Skeletal muscle tissue (tissue), 4 donors: ENCODE results near the gene LPCAT2. TPM values are rescaled to one million over a fixed set of nuclear protein-coding genes. Genes with fewer than 3 reads are reported as not detected.

Source experiments
- H3K27ac ChIP-seq: one replicate; pipeline ENCODE4 v1.7.0; 2013; ENCODE audit warnings: mild to moderate bottlenecking, low read depth, low read length, inconsistent platforms
- H3K27me3 ChIP-seq, 3 donors: one replicate each; pipeline ENCODE4 v1.7.0; 2013; ENCODE audit warnings: low read length in 3 of 3; ENCODE audit not compliant: control insufficient read depth in 3 of 3, insufficient read depth in 3 of 3
- H3K36me3 ChIP-seq, 3 donors: one replicate each; pipeline ENCODE4 v1.7.0; 2013; ENCODE audit warnings: low read length in 3 of 3; ENCODE audit not compliant: control insufficient read depth in 3 of 3, insufficient read depth in 3 of 3
- H3K4me1 ChIP-seq, 3 donors: one replicate each; pipeline ENCODE4 v1.7.0; 2013; ENCODE audit warnings: low read length in 3 of 3, mild to moderate bottlenecking in 3 of 3; ENCODE audit not compliant: control insufficient read depth in 3 of 3, insufficient read depth in 3 of 3
- H3K4me3 ChIP-seq, 3 donors: one replicate each; pipeline ENCODE4 v1.7.0; 2013; ENCODE audit warnings: low read length in 3 of 3
- H3K9ac ChIP-seq, 3 donors: one replicate each; pipeline ENCODE4 v1.7.0; 2013; ENCODE audit warnings: low read length in 3 of 3, mild to moderate bottlenecking in 3 of 3, moderate library complexity in 2 of 3, low read depth in 1 of 3
- H3K9me3 ChIP-seq, 3 donors: one replicate each; pipeline ENCODE4 v1.7.0; 2013; ENCODE audit warnings: low read length in 3 of 3; ENCODE audit not compliant: control insufficient read depth in 3 of 3
- total RNA-seq: library from RNA; depleted of rRNA; stranded (reverse); fragments of >200 nt; gene quantifications from one replicate; pipeline ENCODE4 v1.2.3, GENCODE V29; 2014
- donor health status: Osteomylitis.

The LPCAT2 gene
- total RNA-seq, 1 donor from 2014 or later = 24.5 TPM

DNA sequence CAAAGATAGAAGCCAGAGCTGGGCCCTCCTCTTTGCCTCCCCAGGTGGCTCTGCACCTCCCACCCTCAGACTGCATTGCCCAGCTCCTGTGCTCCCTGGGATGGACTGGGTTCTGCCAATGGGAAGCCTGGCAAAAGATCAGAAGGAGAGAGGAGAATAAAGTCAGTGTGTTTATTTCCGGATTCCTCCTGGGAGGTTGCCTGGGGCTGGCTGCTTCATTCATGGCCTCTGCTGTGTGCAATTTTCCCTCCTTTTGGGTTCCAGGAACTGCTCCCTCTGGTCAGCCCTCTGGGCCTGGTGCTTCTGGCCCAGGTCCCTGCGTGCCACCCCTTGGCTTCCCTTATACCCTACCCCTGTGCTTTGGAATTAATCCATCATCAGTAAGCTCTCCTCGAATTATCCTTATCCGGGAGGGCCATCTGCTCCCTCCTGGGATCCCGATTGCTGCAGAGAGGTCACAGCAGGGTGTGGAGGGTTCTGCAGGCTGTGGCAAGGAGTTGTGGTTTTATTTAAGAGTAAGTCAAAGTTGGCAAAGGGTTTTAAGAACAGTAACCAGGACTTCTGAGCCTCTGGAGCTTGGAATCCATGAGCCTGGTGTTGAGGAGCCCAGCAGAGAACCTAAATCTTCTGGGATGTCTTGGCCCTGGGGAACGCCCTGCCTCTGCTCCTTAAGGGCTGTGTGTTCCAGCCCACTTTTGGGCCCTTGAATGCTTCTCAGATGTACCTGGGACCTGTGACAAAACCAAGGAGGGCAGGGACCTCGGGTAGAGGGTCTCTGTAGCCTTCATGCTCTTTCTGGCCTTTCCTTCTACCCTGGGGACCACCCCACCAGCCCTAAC is 38.1 kb upstream of the LPCAT2 start:
- H3K4me3 ChIP-seq = no peak overlapping the region
- H3K27me3 ChIP-seq = no peaks in the 10 kb centered on the region
- H3K9ac ChIP-seq = no peak overlapping the region
- peaks cover 3 to 9% (median 5%) of the 10 kb centered on the region in 3 donors for H3K4me1 ChIP-seq
- no peaks in the 10 kb centered on the region for H3K9me3 ChIP-seq
- H3K27ac ChIP-seq = peak overlapping the region; percentile 1
- H3K36me3 ChIP-seq = no peaks in the 10 kb centered on the region

GRCh38 chr16:55471448-55472097 is 37.3 kb upstream of the LPCAT2 start:
- H3K4me3 ChIP-seq = no peak overlapping the region

DNA sequence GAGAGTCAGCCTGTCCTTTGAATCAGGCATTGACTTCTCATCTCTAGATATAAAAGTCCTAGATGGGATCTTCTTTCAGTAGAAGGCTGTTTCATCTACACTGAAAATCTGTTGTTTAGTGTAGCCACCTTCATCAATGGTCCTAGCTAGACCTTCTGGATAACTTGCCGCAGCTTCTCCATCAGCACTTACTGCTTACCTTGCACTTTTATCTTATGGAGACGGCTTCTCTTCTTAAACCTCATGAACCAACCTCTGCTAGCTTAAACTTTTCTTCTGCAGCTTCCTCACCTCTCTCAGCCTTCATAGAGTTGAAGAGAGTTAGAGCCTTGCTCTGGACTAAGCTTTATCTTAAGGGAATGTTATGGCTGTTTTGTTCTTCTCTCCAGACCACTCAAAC is 35.3 kb upstream of the LPCAT2 start:
- Histone ChIP-seq H3K27ac (no peak overlapping the region), H3K36me3 (no peaks in the 10 kb centered on the region), H3K9ac (no peak overlapping the region), H3K27me3 (peaks cover 0 to 5% (median under 1%) of the 10 kb centered on the region in 3 donors), H3K4me3 (no peak overlapping the region), H3K4me1 (peaks cover 19 to 23% (median 22%) of the 10 kb centered on the region in 3 donors), H3K9me3 (no peaks in the 10 kb centered on the region)

More at GRCh38 chr16:55471448-55472097, 37.3 kb upstream of the LPCAT2 start:
- peaks cover 8 to 17% (median 8%) of the 10 kb centered on the region in 3 donors for H3K4me1 ChIP-seq
- peak overlapping the region; percentile 1 for H3K27ac ChIP-seq
- H3K9me3 ChIP-seq = no peaks in the 10 kb centered on the region
- H3K27me3 ChIP-seq = no peaks in the 10 kb centered on the region
- no peaks in the 10 kb centered on the region for H3K36me3 ChIP-seq
- H3K9ac ChIP-seq = no peak overlapping the region

GRCh38 chr16:55474821-55475220 is 34.1 kb upstream of the LPCAT2 start:
- peak overlapping the region; percentile 8 for H3K27ac ChIP-seq
- no peaks in the 10 kb centered on the region for H3K9me3 ChIP-seq
- H3K4me3 ChIP-seq = no peak overlapping the region
- H3K36me3 ChIP-seq = no peaks in the 10 kb centered on the region
- H3K27me3 ChIP-seq = peaks cover 8 to 12% (median 9%) of the 10 kb centered on the region in 3 donors
- H3K9ac ChIP-seq = no peak overlapping the region
- peaks cover 26 to 28% (median 26%) of the 10 kb centered on the region in 3 donors for H3K4me1 ChIP-seq

DNA sequence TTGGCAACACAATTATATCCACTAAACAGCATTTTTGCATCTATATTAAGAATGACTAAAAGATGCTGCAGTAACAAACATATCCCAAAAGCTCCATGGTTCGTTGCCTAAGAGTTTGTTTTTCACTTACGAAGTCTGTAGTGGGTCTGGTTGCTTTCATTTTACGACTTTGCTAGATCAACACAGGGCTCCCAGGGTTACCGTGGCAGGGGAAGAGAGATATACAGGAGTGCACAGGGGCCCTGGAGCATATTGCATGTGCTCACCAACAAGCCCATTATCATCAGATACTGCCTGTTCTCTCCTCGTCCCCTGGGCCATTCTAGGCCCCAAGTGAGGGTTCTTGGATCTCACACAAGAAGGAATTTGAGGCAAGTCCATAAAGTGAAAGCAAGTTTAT is 33.0 kb upstream of the LPCAT2 start:
- Histone ChIP-seq H3K9me3 (no peaks in the 10 kb centered on the region), H3K36me3 (no peaks in the 10 kb centered on the region), H3K9ac (peak overlapping the region in 1 of 3 donors; percentile 40), H3K27me3 (peaks cover 16 to 22% (median 17%) of the 10 kb centered on the region in 3 donors), H3K27ac (peak overlapping the region; percentile 54), H3K4me1 (peaks cover 22 to 37% (median 31%) of the 10 kb centered on the region in 3 donors), H3K4me3 (no peak overlapping the region)

GRCh38 chr16:55476625-55477533 is 32.0 kb upstream of the LPCAT2 start:
- Histone ChIP-seq H3K4me3 (no peak overlapping the region), H3K9ac (no peak overlapping the region), H3K4me1 (peaks cover 22 to 37% (median 30%) of the 10 kb centered on the region in 3 donors), H3K27ac (peak overlapping the region; percentile 54), H3K27me3 (peaks cover 17 to 25% (median 21%) of the 10 kb centered on the region in 3 donors), H3K9me3 (no peaks in the 10 kb centered on the region), H3K36me3 (no peaks in the 10 kb centered on the region)

DNA sequence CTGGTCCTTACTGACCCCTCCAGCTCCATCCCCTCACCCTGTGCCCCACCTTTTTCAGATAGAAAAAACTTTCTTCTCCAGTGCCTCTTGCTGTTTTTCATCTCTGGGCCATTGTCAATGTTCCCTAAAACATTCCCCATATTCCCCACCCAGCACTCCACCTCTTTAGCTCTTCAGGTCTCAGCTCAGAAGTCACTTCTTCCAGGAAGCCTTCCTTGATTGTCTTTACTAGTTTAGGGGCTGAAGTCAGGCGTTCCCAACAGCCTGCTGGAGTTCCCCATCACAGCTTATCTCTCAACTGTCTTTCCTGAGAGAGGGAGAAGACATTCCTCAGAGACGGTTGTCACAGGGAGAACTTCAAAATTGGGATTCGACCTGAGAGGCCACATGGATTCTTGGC is 31.1 kb upstream of the LPCAT2 start:
- Histone ChIP-seq H3K9me3 (no peaks in the 10 kb centered on the region), H3K4me1 (peaks cover 22 to 37% (median 30%) of the 10 kb centered on the region in 3 donors), H3K9ac (no peak overlapping the region), H3K4me3 (peak overlapping the region in 1 of 3 donors; percentile 27), H3K27ac (peak overlapping the region; percentile 54), H3K27me3 (peaks cover 17 to 26% (median 21%) of the 10 kb centered on the region in 3 donors), H3K36me3 (no peaks in the 10 kb centered on the region)

GRCh38 chr16:55478827-55479429 is 29.9 kb upstream of the LPCAT2 start, which contains the start of gene MMP2:
MMP2 (plus strand) TSS chr16:55479198; CDS start chr16:55479480, 282 bp downstream.
- peaks cover 26 to 37% (median 30%) of the 10 kb centered on the region in 3 donors for H3K4me1 ChIP-seq
- peak within 1 kb of the TSS; percentile 56 to 73 (median 61) for H3K4me3 ChIP-seq
- H3K36me3 ChIP-seq = peaks cover 6 to 10% (median 8%) of the 10 kb centered on the region in 3 donors
- peaks cover 17 to 29% (median 21%) of the 10 kb centered on the region in 3 donors for H3K27me3 ChIP-seq
- H3K27ac ChIP-seq = peak within 1 kb of the TSS; percentile 82
- peak within 1 kb of the TSS; percentile 59 to 70 (median 62) for H3K9ac ChIP-seq
- H3K9me3 ChIP-seq = no peaks in the 10 kb centered on the region
